OCI-LY7 (cell line): ENCODE data around the gene B3GNT2.
"Not testable (repeated sequence)": the region's sequence is repeated elsewhere in the genome, so short reads cannot be mapped to it uniquely, and the experiment has no call there.

Experiments used
- EZH2phosphoT487 ChIP-seq: fragments of 200-600 bp; sonication (generic); IDR thresholded peaks from 2 replicates; pipeline ENCODE4 v1.6.1; 2018; ENCODE audit warnings: low read depth, borderline replicate concordance, mild to moderate bottlenecking, mixed run types, antibody characterized with exemption, low read length, moderate library complexity, mixed read lengths
- TF ChIP-seq, protein P1 (sequence below): fragments of 200-600 bp; sonication (generic); conservative IDR thresholded peaks from 2 replicates; pipeline ENCODE4 v1.5.1; 2014; ENCODE audit warnings: mild to moderate bottlenecking, antibody characterized with exemption, low read length, moderate library complexity, mixed read lengths

DNA sequence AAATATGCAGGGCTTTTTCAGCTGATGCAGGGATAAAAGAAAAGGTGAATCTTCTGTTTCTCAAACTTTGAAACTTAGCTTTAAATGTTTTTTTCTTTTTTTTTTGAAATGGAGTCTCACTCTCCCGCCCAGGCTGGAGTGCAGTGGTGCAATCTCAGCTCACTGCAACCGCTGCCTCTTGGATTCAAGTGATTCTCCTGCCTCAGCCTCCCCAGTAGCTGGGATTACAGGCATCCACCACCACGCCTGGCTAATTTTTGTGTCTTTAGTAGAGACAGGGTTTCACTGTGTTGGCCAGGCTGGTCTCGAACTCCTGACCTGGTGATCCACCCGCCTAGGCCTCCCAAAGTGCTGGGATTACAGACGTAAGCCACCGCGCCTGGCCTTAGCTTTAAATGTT, 2.9 kb downstream of the B3GNT2 start:
- TF ChIP-seq, protein P1, sequence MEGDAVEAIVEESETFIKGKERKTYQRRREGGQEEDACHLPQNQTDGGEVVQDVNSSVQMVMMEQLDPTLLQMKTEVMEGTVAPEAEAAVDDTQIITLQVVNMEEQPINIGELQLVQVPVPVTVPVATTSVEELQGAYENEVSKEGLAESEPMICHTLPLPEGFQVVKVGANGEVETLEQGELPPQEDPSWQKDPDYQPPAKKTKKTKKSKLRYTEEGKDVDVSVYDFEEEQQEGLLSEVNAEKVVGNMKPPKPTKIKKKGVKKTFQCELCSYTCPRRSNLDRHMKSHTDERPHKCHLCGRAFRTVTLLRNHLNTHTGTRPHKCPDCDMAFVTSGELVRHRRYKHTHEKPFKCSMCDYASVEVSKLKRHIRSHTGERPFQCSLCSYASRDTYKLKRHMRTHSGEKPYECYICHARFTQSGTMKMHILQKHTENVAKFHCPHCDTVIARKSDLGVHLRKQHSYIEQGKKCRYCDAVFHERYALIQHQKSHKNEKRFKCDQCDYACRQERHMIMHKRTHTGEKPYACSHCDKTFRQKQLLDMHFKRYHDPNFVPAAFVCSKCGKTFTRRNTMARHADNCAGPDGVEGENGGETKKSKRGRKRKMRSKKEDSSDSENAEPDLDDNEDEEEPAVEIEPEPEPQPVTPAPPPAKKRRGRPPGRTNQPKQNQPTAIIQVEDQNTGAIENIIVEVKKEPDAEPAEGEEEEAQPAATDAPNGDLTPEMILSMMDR = not testable (repeated sequence)
- not testable (repeated sequence) for TF ChIP-seq EZH2phosphoT487
